Islet of Langerhans (tissue), 1 donor: ENCODE results near the gene TEX19.
"Not testable (repeated sequence)": the region's sequence is repeated elsewhere in the genome, so short reads cannot be mapped to it uniquely, and the experiment has no call there.

Experiments used
- FAIRE-seq: peaks from one replicate; lab custom pipeline; 2011; peaks lifted over from hg19 to GRCh38; lab: Jason Lieb, UNC

Gene TEX19

DNA sequence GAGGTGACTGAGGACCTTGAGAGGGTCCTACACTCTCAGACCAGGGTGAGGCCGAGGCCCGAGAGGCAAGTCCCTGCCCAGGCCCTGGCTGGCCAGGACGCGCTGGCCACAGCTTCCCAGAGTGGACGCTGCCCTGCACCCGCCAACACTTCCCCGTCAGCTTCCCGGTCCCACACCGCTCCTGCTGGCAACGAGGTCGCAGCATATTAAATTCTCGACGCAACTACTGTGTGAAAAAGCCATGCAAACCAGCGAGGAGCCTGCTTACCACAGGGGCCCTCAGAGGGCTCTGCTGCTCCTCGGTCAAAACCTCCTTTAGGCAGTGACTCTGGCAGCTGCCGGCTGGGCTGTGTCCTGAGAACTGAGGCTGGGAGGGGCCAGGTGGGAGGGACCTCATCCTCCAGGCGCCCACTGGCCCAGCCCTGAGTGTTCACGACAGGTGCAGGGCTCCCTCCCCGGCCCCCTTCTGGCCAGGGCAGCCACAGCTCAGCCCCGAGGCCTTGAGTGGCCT, 2.1 kb upstream of the TEX19 start:
- FAIRE-seq = no peak

DNA sequence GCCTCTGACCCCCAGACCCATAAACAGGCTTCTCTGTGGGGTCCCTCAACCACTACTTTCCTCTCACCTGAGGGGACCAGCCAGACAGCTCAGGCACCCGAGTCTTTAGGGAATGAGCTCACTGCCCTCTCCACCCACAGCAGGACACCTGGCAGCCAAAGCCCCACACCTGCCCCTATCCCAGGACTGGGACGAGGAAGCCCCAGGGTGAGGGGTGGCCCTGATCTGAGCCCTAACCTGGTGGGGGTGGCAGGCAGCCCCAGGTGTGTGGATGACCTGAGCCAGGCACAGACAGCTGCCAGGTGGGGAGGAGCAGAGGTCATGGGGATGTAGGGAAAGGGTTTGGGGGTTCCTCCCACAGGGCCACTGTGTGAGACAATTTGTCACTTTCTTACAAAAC, 1.7 kb upstream of the TEX19 start:
- FAIRE-seq = no peak

DNA sequence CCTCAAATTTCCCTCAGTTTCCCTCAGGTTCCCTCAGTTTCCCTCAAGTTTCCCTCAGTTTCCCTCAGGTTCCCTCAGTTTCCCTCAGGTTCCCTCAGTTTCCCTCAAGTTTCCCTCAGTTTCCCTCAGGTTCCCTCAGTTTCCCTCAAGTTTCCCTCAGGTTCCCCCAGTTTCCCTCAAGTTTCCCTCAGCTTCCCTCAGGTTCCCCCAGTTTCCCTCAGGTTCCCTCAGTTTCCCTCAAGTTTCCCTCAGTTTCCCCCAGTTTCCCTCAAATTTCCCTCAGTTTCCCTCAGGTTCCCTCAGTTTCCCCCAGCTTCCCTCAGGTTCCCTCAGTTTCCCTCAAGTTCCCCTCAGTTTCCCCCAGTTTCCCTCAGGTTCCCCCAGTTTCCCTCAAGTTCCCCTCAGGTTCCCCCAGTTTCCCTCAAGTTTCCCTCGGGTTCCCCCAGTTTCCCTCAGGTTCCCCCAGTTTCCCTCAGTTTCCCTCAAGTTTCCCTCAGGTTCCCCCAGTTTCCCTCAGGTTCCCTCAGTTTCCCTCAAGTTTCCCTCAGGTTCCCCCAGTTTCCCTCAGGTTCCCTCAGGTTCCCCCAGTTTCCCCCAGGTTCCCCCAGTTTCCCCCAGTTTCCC, 516 bp downstream of the TEX19 start:
- not testable (repeated sequence) for FAIRE-seq

DNA sequence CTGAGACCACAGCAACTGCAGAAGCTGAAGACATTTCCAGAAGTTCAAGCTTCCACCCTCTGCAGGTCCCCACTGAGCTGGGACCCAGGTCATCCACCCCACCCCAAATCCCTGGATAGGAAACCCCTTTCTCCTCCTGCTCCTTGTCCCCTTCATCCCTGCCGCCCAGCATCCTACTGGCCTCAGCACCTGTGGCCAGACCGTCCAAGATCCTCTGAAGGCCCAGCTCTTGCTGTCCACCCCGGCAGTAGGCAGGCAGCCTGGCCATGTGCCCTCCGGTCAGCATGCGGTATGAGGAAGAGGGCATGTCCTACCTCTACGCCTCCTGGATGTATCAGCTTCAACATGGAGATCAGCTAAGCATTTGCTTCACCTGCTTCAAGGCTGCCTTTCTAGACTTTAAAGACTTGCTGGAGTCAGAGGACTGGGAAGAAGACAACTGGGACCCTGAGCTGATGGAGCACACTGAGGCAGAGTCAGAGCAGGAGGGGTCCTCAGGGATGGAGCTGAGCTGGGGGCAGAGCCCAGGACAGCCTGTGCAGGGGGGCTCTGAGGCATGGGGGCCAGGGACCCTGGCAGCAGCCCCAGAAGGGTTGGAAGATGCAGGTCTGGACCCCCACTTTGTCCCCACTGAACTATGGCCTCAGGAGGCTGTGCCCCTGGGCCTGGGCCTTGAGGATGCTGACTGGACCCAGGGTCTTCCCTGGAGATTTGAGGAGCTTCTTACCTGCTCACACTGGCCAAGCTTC, 3.0 kb downstream of the TEX19 start:
- no peak for FAIRE-seq

DNA sequence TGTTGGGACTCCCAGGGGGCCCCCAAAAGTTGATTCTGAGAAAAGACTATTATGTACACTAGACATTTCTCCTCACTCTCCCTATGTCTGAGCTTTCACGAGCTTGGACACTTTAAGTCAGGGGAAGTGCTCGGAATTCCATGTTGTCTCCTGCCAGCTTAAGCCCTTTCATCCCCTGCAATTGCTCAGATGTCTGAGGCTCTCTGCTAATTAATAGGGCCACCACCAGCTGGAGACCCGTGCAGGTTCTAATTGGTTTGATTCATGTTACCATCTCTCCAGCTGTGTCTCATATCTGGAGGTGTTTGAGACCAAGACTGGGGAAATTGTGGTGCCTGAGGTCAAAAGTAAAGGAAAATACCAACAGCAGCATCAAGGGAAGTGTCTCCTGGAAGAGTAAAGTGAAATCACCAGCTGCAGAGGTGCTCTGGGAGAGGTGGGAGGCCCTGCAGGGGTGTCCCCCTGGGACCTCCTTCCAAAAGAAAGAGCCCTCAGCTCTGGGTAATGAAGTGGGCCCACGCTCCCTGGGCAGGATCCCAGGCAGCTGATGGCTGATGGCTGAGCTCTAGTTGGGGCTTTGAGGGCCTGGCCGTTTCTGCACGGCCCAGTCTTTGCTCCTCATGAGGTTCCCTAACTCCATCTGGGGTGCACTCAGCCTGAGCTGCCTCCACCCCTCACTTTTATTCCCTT, 6.7 kb downstream of the TEX19 start:
- FAIRE-seq = no peak

DNA sequence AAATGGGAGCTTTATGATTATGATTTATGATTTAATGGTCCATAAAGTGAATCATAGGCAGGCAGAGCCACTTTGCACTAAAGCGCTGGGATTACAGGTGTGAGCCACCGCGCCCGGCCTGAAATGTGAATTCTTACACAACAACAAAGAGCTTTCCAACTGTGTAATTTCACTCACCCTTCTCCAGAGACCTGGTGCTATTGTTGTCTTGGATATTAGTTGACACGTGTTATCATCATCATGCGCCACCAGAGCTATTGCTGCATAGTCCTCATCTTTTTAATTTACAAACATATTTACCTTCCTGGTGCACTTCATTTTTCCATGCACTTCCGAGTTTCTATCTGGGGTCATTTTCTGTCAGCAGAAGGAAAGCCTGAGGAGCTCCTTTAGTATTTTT, 7.7 kb downstream of the TEX19 start:
- no peak for FAIRE-seq

DNA sequence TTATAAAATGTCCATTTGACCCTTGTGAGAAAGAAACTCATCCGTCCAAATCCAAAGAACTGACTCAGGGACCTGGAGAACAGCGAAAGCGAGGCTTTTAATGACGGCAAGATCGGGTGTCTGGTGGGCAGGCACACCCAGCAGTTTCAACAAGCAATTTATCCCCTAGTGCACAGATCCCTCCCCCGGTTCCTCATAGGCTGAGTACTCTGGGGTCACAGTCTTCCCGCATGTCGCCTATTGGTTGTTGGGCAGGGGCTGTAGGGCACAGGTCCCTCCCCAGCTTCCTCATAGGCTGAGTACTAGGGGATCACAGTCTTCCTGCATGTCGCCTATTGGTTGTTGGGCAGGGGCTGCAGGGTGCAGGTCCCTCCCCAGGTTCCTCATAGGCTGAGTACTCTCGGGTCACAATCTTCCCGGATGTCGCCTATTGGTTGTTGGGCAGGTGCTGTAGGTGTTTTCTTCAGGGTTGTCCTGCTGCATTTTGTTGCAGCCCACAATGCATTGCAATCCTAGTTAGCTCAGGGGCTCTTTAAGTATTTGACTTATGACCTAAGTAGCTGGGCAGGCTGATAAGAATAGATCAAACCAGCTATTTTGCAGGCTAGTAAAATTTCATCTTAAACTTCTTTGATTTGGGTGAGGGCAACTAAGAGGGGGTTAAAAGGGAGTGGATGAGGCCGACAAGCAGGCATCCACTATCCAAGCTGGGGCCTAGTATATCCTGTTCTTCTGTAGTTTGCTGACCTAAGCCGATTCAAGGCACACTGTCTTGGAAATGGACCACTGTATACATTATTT, 8.9 kb downstream of the TEX19 start:
- no peak for FAIRE-seq

DNA sequence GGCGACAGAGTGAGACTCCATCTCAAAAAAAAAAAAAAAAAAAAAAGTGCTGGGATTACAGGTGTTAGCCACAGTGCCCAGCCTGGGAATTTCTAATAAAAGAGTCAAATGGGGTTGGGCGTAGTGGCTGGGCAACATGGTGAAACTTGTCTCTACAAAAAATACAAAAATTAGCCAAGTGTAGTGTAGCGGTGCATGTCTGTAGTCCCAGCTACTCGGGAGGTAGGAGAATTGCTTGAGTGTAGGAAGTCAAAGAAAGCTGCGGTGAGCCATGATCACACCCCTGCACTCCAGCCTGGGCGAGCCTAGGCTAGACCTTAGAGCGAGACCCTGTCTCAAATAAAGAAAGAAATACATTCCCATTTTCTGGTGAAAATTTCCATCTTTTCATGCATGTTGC, 10.2 kb downstream of the TEX19 start:
- no peak for FAIRE-seq

DNA sequence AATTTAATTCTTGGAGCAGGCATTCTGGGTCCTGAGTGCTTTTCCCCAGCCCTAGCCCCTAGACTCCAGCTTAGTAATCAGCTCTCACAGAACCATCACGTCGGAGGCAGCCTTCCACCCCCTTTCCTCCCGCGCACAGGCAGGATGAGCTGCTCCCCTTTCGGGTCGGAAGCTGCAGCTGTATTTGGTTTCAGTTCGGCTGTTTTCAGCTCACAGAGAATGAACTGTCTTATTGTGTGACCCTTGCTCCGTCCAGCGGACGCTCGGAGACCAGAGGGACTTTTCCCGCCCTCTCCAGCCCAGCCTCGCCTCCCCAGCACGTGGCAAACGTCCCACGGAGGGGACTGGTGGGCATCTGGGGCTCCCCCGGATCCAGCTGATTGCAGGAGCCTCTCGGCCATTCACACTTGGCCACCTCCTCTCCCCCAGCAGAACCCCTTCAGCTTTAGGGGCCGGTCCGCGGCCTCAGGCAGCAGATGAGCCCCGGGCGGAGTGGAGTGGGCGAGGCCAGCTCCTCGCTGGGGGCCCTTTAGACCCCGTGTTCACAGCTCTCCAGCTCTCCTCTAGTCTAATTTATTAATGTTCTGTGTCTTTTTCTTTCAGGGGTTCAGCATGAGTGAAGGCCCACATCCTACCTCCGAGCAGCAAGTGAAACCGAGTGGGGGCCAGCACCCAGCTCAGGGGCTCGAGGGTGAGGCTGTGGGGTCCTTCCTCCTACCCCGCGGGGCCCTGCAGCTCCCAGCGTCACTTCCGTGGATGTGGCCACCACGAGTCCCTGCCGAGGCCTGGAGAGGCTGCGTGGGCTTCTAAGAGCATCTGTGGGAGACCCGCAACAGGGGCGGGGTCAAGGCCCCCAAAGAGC, 11.7 kb downstream of the TEX19 start:
- no peak for FAIRE-seq

DNA sequence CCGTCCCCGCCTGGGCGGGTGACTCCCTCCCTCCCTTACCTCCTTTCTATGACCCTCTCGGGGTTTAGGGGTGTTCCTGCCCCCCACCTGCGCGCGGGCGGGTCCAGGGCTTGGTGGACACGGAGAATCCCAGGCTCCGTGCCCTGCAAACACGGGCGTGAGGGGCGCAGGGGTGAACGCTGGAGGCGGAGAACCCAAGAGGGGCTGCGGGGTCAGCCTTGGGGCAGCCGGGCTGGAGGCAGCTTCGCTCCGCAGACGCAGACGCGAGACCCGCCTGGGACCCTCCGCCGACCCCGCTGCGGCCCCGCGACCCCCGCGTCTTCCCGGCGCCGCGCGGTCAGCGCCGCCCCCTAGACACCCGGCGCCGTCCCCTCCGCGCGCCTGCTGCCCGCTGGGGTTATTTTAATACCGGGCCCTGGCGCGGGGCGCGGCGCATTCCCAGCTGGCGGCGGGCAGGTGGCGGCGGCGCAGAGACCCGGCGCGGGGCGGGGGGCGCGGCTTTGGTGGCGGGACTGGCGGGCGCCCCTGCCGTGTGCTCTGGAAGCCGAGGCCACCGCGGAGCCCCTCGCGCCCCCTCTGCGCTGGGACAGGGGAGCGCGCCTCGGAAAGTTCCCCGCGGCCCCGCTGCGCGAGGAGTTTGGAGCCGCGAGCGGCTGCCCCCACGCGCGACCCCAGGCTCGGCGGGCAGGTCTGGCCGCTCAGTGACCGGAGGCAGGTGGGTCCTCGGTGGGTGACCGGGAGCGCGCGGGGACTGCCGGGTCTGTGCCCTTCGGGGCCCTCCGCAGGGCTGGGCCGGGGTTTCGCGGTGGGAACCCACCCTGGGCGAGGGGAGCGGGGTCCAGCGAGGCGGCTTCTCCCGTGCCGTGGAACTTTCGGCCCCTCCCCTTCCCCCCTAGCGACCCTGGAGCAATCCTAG, 12.5 kb downstream of the TEX19 start, which contains the start of gene UTS2R:
Gene UTS2R, plus strand, starts transcription at position 433 of the 916 bp plus-strand sequence. CDS start 2,560 bp downstream, outside the sequence.
- FAIRE-seq = no peak

DNA sequence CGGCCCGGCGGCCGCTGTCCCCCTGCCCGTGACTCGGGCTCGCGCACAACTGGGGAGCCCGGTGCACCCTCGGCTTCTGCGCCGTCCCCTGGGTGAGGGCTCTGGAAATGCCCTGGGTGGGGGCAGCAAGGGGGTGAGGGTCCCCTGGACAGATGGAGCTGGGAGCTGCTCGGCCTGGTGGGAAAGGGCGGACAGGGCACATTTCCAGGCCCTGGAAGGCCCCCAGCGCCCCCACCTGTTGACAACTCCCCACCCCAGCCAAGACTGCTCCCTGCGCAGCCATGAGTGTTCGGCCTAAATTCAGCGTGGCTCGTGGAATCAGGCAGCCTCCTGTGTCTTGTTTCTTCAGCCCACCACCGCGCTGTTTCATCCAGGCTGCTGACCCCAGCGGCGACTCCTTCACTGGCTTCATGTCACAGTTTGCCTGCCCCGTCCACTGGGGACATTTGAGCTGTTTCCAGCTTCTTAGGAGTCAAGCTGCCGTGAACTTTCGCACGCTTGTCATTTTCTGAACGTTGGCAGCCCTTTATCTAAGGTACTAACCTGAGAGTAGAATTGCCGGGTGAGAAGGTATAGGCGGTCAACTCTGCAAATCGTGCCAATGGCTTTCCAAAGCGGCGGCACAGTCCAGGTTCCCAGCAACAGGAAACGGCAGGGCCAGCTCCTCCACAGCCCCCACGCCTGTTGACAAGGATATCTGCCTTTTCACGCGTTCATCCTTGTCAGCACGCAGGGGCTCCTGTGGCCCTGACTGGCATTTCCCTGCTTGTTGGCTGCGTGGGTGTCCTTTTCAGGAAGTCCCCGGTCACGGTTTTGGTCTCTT, 13.4 kb downstream of the TEX19 start:
- no peak for FAIRE-seq

DNA sequence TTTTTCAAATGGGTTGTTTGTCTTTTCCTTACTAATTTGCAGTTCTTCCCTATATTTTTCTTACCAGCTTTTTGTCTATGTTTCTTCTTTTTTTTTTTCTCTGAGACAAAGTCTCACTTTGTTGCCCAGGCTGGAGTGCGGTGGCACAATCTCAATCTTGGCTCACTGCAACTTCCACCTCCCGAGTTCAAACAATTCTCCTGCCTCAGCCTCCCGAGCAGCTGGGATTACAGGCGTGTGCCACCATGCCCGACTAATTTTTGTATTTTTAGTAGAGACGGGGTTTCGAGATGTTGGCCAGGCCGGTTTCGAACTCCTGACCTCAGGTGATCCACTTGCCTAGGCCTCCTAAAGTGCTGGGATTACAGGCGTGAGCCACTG, 14.0 kb downstream of the TEX19 start:
- not testable (repeated sequence) for FAIRE-seq

DNA sequence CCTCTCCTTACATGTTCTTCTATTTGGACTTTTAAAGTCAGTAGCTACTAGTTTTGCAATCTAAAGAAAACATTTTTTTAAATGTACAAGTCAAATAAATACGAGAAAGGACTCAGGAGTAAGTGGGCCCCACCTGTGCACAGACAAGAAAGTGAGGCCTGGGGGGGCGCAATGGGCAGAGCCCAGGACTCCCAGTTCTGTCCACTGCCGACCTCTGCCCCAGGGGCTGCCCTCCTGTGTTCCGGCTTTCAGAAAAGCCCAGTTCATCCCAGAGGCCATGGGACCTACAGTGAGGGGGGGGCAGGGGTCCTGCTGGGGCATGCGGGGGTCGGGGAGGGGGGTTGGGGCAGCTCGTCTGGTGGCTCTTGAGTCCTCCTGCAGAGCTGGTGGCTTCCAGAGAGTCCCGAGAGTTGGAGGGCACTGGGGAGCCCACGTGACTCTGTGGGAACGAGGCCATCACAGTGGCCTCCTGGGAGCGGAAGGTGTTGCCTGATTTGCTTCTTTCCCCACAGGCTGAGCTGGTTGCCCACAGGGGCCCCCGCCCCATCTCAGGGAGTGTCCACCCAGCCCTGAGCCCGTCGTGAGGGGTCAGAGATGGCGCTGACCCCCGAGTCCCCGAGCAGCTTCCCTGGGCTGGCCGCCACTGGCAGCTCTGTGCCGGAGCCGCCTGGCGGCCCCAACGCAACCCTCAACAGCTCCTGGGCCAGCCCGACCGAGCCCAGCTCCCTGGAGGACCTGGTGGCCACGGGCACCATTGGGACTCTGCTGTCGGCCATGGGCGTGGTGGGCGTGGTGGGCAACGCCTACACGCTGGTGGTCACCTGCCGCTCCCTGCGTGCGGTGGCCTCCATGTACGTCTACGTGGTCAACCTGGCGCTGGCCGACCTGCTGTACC, 14.9 kb downstream of the TEX19 start:
- FAIRE-seq = no peak

DNA sequence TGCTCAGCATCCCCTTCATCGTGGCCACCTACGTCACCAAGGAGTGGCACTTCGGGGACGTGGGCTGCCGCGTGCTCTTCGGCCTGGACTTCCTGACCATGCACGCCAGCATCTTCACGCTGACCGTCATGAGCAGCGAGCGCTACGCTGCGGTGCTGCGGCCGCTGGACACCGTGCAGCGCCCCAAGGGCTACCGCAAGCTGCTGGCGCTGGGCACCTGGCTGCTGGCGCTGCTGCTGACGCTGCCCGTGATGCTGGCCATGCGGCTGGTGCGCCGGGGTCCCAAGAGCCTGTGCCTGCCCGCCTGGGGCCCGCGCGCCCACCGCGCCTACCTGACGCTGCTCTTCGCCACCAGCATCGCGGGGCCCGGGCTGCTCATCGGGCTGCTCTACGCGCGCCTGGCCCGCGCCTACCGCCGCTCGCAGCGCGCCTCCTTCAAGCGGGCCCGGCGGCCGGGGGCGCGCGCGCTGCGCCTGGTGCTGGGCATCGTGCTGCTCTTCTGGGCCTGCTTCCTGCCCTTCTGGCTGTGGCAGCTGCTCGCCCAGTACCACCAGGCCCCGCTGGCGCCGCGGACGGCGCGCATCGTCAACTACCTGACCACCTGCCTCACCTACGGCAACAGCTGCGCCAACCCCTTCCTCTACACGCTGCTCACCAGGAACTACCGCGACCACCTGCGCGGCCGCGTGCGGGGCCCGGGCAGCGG, 15.7 kb downstream of the TEX19 start:
- no peak for FAIRE-seq

DNA sequence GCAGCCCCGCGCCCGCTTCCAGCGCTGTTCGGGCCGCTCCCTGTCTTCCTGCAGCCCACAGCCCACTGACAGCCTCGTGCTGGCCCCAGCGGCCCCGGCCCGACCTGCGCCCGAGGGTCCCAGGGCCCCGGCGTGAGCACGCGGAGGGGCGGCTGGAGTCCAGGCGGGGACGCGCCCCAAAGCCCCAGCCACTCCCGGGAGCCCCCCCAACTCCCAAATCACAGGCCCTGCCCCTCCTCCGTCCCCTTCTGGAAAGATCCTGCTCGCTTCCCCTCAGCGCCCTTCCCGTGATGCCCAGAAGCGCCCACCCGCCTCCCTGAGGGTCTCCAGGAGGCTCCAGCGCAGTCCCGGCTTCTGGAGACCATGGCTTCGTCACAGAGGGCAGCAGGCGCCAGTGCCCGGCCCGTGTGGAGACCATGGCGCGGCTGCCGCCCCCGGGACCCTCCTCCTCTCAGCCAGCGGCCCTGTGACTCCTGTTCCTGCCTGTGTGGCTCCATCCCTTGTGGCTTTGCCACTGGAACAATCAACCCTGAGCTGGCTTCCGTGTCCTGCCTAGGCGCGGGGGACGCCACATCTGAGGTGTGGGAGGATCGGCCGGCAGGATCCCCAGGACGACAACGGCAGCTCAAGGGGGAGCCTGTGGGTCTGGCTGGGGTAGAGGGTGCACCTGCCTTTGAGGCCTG, 16.5 kb downstream of the TEX19 start:
- no peak for FAIRE-seq

DNA sequence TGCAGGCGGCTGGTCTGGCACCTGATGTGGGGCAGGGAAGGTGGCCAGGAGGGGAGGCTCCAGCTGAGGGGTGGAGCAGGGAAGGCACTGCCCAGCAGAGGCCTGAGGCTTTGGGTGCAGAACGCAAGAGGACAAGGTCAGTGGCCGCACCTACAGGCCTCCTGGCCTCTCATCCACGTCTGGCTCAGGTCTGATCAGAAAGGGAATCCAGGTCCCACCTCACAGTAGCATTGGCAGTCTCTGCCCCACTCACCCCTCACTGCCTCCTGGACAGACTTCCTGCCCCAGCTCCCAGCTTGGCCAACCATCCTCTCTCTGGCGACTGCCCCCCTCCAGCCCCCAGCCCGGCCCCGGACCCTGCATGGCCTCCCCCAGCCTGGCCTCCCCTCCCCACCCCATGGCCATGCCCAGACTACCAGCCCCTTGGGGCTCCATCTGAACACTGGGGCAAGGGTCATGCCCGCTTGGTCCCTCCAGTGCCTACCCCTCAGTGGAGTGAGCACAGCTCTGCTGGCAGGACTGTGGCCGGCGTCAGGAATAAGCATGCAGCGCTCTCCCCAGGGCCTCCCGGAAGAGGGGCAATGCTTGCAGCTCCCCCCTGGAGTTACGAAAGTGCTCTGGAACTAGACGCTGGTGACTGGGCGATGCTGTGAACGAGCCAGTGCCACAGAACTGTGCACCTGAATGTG, 17.1 kb downstream of the TEX19 start:
- no peak for FAIRE-seq
